Measurements from ENCODE around the gene IFIT1B. TPM values are rescaled to one million over a fixed set of nuclear protein-coding genes. Genes with fewer than 3 reads are reported as not detected.

Gene IFIT1B
- total RNA-seq, 1 donor = not detected

- no peak for DNase-seq (ENCODE audit: low read depth)
These were observed 41.6 kb upstream of the IFIT1B start for GRCh38 chr10:89336241-89336640.

GRCh38 chr10:89337484-89337883 lies 40.4 kb upstream of the IFIT1B start:
- TF ChIP-seq CTCF (IDR thresholded peaks at IDR 0.05; ENCODE audit: insufficient read depth, low read length) = no peak
- no peak for DNase-seq (ENCODE audit: low read depth)
- no peak overlapping the region for H3K4me3 ChIP-seq (ENCODE audit: low read depth, low read length)

More at GRCh38 chr10:89336241-89336640, 41.6 kb upstream of the IFIT1B start:
- H3K4me3 ChIP-seq (ENCODE audit: low read depth, low read length) = no peak overlapping the region
- TF ChIP-seq CTCF (IDR thresholded peaks at IDR 0.05; ENCODE audit: insufficient read depth, low read length) = no peak

GRCh38 chr10:89338713-89339112 lies 39.1 kb upstream of the IFIT1B start:
- DNase-seq (ENCODE audit: low read depth) = no peak
- no peak overlapping the region for H3K4me3 ChIP-seq (ENCODE audit: low read depth, low read length)
- no peak for TF ChIP-seq CTCF (IDR thresholded peaks at IDR 0.05; ENCODE audit: insufficient read depth, low read length)

- no peak overlapping the region for H3K4me3 ChIP-seq (ENCODE audit: low read depth, low read length)
- DNase-seq (ENCODE audit: low read depth) = no peak
- no peak for TF ChIP-seq CTCF (IDR thresholded peaks at IDR 0.05; ENCODE audit: insufficient read depth, low read length)
These were observed 38.0 kb upstream of the IFIT1B start for GRCh38 chr10:89339875-89340274.

GRCh38 chr10:89341649-89342048 lies 36.2 kb upstream of the IFIT1B start:
- no peak for TF ChIP-seq CTCF (IDR thresholded peaks at IDR 0.05; ENCODE audit: insufficient read depth, low read length)
- H3K4me3 ChIP-seq (ENCODE audit: low read depth, low read length) = no peak overlapping the region
- DNase-seq (ENCODE audit: low read depth) = no peak

GRCh38 chr10:89342206-89342958 lies 35.5 kb upstream of the IFIT1B start:
- DNase-seq (ENCODE audit: low read depth) = peak; percentile 92
- no peak overlapping the region for H3K4me3 ChIP-seq (ENCODE audit: low read depth, low read length)
- no peak for TF ChIP-seq CTCF (IDR thresholded peaks at IDR 0.05; ENCODE audit: insufficient read depth, low read length)
